HG02798 (cell line): ENCODE results near the gene ZCWPW1.

Experiments
- ATAC-seq: cut with Tn5 transposase; IDR thresholded peaks from one replicate; pipeline ENCODE4 v1.9.1; 2021; ENCODE audit warnings: mild to moderate bottlenecking; ENCODE audit not compliant: unreplicated experiment, poor library complexity

ZCWPW1 gene, protein sequence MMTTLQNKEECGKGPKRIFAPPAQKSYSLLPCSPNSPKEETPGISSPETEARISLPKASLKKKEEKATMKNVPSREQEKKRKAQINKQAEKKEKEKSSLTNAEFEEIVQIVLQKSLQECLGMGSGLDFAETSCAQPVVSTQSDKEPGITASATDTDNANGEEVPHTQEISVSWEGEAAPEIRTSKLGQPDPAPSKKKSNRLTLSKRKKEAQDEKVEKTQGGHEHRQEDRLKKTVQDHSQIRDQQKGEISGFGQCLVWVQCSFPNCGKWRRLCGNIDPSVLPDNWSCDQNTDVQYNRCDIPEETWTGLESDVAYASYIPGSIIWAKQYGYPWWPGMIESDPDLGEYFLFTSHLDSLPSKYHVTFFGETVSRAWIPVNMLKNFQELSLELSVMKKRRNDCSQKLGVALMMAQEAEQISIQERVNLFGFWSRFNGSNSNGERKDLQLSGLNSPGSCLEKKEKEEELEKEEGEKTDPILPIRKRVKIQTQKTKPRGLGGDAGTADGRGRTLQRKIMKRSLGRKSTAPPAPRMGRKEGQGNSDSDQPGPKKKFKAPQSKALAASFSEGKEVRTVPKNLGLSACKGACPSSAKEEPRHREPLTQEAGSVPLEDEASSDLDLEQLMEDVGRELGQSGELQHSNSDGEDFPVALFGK

DNA sequence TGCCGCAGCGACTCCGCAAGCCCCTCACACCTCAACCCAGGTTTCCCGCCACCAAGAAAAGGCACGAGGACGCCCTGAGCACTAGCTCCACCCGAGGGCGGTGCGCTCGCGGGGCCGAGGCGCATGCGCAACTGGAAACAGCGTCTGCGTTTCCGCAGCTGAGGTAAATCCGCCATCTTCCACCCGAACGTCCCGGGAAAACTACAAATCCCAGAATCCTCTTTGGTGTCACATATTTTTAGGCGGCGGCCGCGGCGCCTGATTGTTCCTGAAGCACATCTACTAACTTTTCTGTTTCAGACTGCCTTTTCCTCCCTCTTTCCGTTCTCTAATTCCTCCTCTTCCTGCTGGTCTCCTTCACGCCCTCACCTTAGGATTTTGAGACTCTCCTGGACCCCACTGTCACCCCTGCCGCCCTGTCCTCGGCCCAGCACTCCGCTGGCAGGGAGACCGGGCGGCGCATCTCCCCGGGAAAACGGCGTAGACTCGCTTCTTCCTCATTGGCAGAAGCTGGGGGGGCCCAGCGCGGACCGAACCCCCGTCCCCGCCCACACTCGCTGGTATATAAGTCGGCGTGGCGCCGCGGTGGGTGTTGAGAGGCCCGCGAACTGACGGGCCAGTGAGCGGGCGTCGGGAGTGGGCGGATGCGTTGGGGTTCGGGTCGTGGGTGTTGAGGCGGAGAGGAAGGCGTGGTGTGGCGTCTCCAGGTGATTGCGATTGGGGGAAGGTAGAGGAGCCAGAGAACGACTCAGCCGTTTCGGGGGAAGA lies at the start of gene ZCWPW1:
Gene ZCWPW1 (minus strand): TSS at position 505 of the 768 bp plus-strand sequence. CDS start 8,054 bp downstream, outside the sequence.
- peak; percentile 51 for ATAC-seq

DNA sequence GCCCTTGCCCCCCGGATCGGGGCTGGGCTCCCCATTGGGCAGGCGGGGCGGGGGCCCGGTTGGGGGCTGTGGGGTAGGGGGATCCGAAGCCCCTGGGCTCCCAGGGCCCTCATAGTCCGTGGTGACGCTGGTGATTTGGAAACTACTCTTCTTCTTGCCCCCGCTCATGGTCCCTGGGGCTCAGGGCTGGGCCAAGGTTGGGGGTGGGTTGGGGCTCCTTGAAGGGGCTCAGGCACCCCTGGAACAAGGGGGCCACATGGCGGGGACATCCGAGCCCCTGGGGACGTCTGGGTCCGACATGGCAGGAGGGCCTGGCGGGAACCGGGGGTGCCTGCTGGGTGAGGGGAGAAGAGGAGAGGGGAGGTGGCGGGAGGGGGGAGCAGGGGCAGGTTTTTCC lies 49.4 kb upstream of the ZCWPW1 start:
- ATAC-seq: no peak

DNA sequence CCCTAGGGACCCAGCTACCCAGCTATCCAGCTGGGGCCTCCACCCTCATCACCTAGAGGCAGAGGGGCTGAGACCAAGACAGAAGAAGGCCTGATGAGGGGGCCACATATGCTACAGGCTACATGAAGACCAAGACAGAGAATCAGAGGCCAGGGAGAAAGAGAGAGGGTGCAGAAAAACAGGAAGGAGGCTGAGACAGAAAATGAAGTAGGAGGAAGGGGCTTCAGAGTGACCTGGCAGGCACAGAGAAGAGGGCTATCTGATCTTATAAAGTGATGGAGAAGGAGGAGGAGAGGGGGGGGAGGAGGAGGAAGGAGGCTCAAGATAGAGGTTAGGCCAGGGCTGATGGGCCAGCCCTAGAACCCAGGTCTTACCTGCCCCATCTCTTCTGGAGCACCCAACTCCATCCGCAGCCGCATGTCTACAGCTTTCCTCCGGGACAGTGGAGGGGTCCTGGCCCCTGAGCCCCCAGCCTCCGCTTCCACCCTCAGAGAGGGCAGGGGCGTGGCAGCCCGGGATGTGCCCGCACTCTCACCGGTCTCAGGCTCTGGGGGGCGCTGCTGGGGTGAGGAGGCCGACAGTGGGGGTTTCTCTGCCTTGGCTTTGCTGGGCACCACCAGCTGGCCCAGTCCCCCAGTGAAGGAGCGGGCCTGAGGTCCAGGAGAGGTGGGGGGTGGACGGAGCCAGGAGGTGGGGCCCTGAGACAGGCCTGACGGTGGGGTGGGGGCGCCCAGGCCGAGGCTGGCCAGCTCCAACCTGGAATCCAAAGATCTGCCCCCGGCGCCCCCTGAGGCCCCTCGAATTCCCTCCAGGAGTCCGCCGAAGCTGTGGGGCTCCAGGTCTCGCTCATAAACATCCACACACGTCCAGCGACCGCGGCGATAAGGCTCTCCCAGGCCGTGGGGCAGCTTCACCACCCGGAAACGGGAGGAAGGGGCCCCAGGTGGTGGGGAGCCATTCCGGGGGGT lies 48.7 kb upstream of the ZCWPW1 start:
- no peak for ATAC-seq

DNA sequence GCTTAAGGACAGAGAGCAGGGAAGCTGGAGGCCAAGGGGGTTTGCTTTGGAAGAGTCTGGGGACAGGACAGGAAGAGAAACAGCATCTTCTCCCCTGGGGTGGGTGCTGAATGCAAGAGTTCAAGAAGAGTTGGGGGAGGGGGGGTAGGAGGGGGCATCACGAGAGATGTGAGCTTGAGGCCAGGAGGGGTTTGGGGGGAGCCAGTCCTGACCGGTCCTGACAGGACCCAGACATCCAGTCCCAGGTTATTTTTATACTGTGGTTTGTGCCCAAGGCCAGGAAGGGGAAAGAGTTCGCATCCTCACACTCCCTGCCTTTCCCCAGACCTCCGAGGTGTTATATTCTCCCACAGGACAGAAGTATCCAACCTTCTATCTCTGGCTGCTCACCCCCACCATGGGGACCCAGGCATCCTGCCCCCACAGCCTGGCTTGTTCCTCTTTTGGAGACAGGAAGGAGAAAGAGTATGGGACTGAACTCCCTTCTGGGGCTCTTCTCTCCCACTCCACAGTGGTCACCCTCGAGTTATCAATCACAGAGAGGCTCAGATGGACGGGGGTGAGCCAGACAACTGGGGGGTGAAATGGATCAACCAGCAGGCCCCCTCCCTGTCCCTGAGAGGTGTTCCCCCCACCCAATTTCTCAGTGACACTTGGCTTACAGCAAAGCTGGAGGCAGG lies 47.7 kb upstream of the ZCWPW1 start:
- ATAC-seq: no peak

DNA sequence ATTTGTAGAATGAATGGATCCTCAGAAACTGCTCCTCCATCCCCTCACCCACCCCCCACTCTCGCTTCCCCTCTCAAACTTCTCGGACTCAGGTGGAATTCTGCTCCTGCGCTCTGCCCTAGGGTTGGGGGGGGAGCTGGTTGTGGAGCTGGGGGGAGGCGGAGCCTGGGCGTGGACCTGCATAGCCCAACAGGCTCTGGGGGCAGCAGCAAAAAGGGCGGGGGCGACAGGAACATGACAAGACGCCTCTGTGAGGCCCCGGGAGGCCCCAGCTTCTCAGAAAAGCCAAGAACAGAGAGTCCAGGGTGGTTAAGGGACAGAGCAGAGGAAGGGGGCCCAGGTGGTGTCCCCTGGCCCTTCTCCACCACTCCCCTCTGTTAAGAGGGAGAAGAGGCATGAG lies 47.0 kb upstream of the ZCWPW1 start:
- ATAC-seq: no peak

DNA sequence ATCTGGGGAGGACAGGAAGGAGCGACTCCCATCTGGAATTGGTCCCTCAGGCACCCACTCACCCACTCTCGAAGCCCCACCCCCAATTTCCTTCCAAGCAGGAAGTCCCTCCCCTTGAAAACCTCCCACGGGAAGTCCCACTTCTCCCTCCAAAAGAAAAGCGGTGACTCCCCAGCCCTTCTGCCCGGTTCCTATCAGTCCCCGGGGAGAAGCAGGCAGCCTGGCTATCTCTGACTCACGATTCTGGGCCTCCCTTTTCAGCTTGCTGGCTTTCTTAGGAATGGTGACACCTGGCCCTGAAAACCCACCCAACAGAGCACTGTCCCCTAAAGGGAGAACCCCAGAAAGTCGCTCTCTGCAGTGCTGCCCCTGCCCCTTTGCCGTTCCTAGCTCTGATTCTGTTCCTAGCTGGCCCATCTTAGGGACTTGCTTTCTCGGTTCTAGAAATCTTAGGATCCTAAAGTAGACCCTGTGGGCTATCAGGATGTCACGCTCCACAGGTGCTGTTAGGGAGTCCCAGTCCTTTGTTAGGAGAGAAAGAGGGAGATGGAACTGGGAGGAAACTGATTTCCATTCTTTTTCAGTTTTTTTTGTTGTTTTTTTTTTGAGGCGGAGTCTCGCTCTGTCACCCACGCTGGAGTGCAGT lies 44.5 kb upstream of the ZCWPW1 start:
- ATAC-seq: no peak

DNA sequence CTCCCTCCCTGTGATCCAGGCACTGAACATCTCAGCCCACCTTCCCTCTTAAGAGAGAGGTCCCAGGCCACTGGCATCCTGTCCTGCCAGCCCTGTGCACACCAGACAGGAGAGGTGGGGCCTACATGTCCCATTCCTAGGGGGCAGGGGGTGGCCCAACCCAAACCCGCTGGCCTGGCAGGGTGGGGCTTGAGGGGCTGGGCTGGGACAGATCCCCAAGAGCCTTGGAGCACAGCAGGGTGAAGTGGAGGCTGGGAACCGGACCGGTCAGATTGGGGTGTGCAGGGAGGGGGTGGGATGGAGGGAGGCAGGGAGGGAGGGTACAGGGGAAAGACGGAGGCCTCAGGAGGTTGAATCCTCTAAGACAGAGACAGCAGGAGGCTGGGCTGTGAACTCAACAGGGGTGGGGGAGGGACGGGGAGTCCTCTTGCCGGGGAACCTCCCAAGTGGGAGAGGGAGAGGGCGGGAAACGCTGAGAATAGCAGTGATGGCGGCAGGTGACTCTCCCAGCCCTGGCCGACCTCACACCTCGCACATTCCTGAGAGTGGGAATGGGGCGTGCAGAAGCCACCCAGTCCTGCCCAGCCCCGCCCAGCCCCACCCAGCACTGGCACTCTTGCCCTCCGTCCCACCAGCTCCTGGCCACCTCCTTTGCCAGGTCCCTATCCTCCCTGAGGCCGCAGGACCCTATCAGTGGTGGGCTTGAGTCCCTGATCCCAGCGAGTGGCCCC lies 43.8 kb upstream of the ZCWPW1 start:
- ATAC-seq: no peak

DNA sequence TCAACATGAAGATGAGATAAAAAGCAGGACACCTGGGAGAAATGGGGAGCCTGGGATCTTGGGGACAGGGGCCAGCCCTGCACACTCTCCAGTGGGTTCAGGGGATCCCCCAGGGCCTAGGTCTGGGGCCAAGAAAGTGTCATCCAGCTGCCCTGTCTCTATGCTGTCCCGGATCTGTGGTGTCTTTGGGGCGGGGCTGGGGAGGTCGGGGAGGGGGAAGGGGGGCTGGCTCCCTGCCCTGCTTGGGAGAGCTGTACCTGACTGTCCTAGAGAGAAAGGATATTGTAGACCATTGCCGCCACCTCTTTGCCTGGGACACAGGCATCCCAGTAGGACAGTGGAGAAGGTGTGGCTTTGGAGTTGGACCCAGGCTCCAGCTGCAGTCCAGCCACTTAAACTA lies 42.5 kb upstream of the ZCWPW1 start:
- ATAC-seq: no peak

DNA sequence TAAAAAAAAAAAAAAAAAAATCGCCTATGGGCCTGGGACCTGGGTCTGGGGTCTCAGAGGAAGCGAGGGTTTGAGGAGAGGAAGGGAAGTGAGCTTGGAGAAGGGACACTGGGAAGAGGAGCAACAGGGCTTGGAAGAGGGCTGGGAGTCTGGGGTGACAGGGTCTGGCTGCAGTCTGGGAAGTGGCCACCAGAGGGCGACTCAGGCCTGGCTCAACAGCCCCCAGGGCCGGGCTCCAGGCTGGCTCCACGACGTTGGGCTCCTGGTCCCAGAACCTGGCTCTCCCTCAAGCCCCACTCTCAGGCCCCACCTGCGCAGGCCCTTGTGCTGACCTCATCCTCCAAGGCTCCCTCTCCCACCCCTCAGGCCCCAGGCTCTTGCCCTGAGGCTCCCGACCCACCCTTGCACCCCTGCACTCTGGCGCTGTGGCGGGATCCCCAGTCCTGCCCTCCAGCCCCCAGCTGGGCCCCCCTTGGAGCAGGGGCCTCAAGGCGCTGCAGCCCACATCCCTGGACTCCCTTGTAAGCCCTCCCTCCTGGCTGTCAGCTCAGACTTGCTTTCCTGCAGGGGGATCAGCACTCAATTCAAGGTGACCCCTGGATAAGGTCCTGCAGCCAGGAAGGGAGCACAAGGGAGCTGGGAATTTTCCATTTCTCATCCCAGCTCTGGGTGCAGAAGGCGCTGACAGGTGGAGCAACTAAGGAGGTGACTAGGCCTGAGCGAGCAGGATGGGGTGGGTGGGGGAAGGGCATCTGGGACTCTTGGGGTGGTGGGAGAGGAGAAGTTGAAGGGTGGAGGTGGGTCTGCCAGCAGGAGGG lies 40.9 kb upstream of the ZCWPW1 start:
- ATAC-seq: peak; percentile 74

DNA sequence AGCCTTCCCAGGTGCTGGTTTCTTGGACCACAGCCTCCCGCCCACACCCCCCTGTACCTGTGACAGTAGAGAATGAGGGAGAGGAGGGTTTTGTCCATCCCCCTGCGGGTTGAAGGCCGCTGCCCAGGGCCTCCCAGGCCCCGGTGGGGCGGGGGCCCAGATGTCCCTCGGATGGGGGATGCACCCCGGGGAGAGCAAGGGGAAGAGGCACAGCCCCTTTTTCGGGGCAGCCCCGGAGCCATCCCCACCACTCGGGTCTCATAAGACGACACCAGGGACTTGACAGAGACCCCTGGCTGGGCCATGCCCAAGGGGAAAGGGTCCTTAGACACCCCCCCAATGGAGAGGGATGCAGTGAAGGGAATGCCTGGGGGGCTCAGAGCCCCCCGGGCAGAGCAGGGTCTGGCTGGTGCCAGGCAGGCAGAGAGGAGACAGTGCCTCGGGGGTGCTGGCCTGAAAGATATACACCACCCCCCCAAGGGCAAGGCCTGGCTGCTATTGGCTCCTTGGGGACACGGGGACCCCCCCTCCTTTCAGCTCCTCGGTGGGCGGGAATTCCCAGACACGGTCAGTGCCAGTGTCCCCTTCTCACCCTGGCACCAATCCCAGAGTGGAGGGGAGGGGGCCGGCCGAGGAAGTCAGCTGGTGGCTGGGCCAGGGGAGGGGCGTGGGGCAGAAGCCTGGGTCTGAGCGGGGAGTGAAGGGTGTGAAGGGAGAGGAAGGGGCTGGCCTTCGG lies 39.3 kb upstream of the ZCWPW1 start:
- no peak for ATAC-seq

DNA sequence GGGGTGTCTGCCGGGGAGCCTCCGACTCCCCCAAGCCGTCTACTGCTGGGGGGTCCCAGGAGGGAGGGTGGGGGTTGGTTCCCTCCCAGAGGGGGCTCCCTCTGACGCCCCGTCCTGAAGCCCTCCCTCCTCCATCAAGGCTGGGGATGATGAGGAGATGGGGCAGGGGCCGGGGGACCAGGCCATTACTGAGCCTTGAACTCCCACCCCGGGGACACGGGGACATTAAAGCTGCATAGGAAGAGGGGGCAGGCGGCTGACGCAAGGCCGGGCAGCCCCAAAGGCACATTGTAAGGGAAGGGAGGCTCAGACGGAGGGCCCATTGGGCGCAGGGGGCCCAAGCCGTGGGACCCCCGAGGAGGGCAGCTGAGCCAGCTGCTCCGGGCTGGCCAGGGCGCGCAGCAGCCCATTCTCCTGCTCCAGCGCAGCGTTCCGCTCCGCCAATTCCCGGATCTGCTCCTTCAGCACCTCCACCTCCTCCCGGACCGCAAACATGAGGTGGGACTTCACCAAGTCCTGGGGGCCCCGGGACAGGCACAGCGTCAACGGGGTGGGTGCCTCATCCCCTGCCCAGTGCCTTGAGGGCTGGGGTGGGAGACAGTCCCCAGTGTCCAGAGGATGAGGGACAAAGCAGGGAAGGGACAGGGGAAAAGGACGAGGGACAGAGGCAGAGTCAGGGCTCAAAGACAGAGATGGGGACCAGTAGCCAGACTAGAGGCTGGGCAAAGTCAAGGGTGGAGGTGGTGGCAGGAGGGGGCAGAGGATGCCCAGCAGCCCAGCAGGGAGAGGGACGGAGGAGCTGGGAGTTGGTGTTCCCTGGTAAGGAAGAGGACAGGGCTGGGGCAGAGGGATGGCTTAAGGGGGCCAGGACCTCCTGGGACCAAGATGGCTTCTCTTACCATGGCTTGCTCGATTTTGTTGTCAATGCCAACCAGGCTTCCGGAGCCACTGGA lies 38.4 kb upstream of the ZCWPW1 start:
- no peak for ATAC-seq

DNA sequence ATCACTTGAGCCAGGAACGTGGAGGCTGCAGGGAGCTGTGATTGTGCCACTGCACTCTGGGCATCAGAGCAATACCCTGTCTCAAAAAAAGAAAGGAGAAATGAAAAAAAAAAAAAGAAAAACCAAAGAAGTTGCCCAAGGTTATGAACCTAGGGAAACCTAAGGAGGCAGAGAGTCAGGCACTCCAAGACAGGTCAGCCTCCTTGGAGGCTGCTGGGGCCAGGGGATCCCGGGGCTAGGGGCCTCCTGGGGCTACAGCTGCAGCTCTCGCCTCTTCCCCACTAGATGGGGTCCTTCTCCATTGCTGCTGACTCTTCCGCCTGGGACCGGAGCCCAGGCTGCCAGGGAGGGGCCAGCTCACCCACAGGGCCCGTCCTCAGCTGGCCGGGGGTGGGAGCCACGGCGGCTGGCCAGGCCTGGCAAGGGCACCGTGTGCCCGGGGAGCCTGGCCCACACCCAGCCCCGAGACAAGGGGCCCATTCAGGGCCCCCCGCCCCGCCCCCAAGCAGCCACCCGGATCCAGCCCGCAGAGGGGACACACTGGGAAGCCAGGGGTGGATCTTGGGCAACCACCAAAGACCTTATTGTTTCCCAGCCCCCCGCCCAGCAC lies 37.3 kb upstream of the ZCWPW1 start:
- ATAC-seq: no peak

DNA sequence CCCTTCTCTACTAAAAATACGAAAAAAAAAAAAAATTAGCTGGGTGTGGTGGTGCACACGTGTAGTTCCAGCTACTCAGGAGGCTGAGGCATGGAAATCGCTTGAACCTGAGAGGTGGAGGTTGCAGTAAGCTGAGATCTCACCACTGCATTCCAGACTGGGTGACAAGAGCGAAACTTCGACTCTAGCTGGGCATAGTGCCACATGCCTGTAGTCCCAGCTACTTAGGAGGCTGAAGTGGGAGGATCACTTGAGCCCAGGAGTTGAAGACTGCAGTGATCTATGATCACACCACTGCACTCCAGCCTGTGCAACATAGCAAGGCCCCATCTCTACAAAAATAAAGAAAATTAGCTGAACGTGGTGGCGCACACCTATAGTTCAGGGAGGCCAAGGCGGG lies 36.8 kb upstream of the ZCWPW1 start:
- no peak for ATAC-seq

DNA sequence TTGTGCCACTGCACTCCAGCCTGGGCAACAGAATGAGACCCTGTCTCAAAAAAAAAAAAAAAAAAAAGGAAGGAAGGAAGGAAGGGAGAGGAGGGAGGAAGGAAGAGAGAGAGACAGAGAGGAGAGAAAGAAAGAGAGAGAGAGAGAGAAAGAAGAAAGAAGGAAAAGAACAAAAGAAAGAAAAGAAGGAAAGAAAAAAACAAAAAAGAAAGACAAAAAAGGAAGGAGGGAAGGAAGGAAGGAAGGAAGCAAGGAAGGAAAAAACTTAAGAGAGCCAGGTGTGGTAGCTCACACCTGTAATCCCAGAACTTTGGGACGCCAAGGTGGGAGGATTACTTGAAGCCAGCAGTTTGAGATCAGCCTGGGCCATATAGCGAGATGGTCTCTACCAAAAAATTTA lies 36.3 kb upstream of the ZCWPW1 start:
- no peak for ATAC-seq

DNA sequence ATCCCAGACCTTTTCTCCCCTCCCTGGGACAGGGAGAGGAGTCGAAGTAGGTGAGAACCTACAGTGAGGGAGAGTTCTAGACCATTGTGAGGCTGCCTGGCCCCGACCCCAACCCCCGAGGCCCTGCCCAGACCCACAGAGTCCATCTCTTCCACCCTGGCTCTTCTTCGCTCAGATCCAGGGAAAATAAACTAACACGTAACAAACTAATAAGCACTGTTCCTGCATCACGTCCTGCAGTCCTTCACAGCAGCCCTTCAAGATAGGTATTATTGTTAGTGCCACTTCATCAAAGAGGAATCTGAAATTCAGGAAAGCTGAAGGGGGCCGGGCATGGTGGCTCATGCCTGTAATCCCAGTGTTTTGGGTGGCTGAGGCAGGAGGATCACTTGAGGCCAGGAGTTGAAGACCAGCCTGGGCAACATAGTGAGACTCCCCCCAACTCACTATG lies 35.7 kb upstream of the ZCWPW1 start, which contains the start of gene SPACDR:
Gene SPACDR (minus strand): TSS at position 51 of the 451 bp plus-strand sequence. CDS start 235 bp downstream, outside the sequence.
- no peak for ATAC-seq
